Measurements from ENCODE around the gene DAPK3.

GRCh38 chr19:3961007-3961406, 9.9 kb downstream of the DAPK3 start:
- TF ChIP-seq CTCF (conservative IDR thresholded peaks at IDR 0.05; ENCODE audit: low read length) = no peak
- no peak for TF ChIP-seq EZH2phosphoT487 (IDR thresholded peaks at IDR 0.05; ENCODE audit: borderline replicate concordance)

Measured in Loucy (cell line).